HG02885 (cell line): Measurements from ENCODE around the gene S100A1.
"Not testable (repeated sequence)": the region's sequence is repeated elsewhere in the genome, so short reads cannot be mapped to it uniquely, and the experiment has no call there.

ENCODE experiments used
- ATAC-seq: cut with Tn5 transposase; IDR thresholded peaks from one replicate; pipeline ENCODE4 v1.9.1; 2021; ENCODE audit warnings: mild to moderate bottlenecking; ENCODE audit not compliant: unreplicated experiment, poor library complexity

Gene S100A1

GRCh38 chr1:153627715-153628626 is at the start of gene S100A1:
TSS of gene S100A1 (plus strand) at chr1:153628434. CDS start at chr1:153630522, 2,088 bp downstream.
- no peak for ATAC-seq

- no peak for ATAC-seq
Observed at GRCh38 chr1:153578490-153578889, 49.7 kb upstream of the S100A1 start.

- no peak for ATAC-seq
Observed at GRCh38 chr1:153578936-153579335, 49.3 kb upstream of the S100A1 start.

GRCh38 chr1:153582836-153583235 is 45.4 kb upstream of the S100A1 start:
- not testable (repeated sequence) for ATAC-seq

- not testable (repeated sequence) for ATAC-seq
Observed at GRCh38 chr1:153583514-153583913, 44.7 kb upstream of the S100A1 start.

- ATAC-seq, result no peak
Observed at GRCh38 chr1:153583976-153584375, 44.3 kb upstream of the S100A1 start.

GRCh38 chr1:153585006-153585405 is 43.2 kb upstream of the S100A1 start:
- no peak for ATAC-seq

- ATAC-seq, result no peak
Observed at GRCh38 chr1:153586347-153586746, 41.9 kb upstream of the S100A1 start.

GRCh38 chr1:153587314-153587713 is 40.9 kb upstream of the S100A1 start:
- no peak for ATAC-seq

GRCh38 chr1:153588033-153588432 is 40.2 kb upstream of the S100A1 start:
- ATAC-seq, result not testable (repeated sequence)

- ATAC-seq, result no peak
Observed at GRCh38 chr1:153588482-153588881, 39.8 kb upstream of the S100A1 start.

GRCh38 chr1:153592748-153593147 is 35.5 kb upstream of the S100A1 start:
- no peak for ATAC-seq

- no peak for ATAC-seq
Observed at GRCh38 chr1:153597206-153597605, 31.0 kb upstream of the S100A1 start.

- ATAC-seq, result peak; percentile 94
Observed at GRCh38 chr1:153598309-153599172, 29.7 kb upstream of the S100A1 start.

- ATAC-seq, result no peak
Observed at GRCh38 chr1:153599847-153600246, 28.4 kb upstream of the S100A1 start.

GRCh38 chr1:153602749-153603148 is 25.5 kb upstream of the S100A1 start:
- no peak for ATAC-seq

- ATAC-seq, result no peak
Observed at GRCh38 chr1:153606194-153606593, 22.0 kb upstream of the S100A1 start.

GRCh38 chr1:153607381-153607780 is 20.9 kb upstream of the S100A1 start:
- ATAC-seq, result no peak

GRCh38 chr1:153608089-153608682 is 20.0 kb upstream of the S100A1 start:
- ATAC-seq, result no peak

- no peak for ATAC-seq
Observed at GRCh38 chr1:153608742-153609584, 19.3 kb upstream of the S100A1 start.
